WTC11 (cell line): ENCODE results near the gene RBFOX2. TPM values are rescaled to one million over a fixed set of nuclear protein-coding genes. Genes with fewer than 3 reads are reported as not detected.

Source experiments
- ATAC-seq: fragments of 200-7000 bp; cut with Tn5 transposase; 2 replicates; pipeline ENCODE4 v1.10.0; 2021; ENCODE audit warnings: mild to moderate bottlenecking, moderate library complexity
- CTCF ChIA-PET: fragments of 300-600 bp; sonication (Branson Sonifier 250); formaldehyde crosslinking; loops from one replicate; lab custom pipeline; 2021; ENCODE audit warnings: antibody characterized with exemption; lab: Charles Lee
- POLR2A ChIA-PET: fragments of 350-600 bp; sonication (Branson Sonifier 250); formaldehyde crosslinking; loops from one replicate; lab custom pipeline; 2021; ENCODE audit warnings: antibody characterized with exemption; lab: Charles Lee
- DNase-seq: peaks from one replicate; pipeline ENCODE4 v3.0.0; 2021; ENCODE audit warnings: low spot score
- H3K27ac Mint-ChIP-seq: 2 replicates; pipeline ENCODE4 v1.8.0; 2021; ENCODE audit warnings: mixed read lengths
- H3K27me3 Mint-ChIP-seq: 2 replicates; pipeline ENCODE4 v1.8.0; 2021; ENCODE audit warnings: low read depth, mild to moderate bottlenecking, moderate library complexity, mixed read lengths
- H3K36me3 Mint-ChIP-seq: 2 replicates; pipeline ENCODE4 v1.8.0; 2021; ENCODE audit warnings: mixed read lengths
- H3K4me1 Mint-ChIP-seq: 2 replicates; pipeline ENCODE4 v1.8.0; 2022; ENCODE audit warnings: mixed read lengths
- H3K4me3 Mint-ChIP-seq: 2 replicates; pipeline ENCODE4 v1.8.0; 2021; ENCODE audit warnings: mild to moderate bottlenecking, moderate library complexity, mixed read lengths
- H3K9me3 Mint-ChIP-seq: 2 replicates; pipeline ENCODE4 v1.8.0; 2021; ENCODE audit warnings: mixed read lengths
- CTCF ChIP-seq: fragments of 200-600 bp; IDR thresholded peaks from 2 replicates; pipeline ENCODE4 v1.8.0; 2022; ENCODE audit warnings: antibody characterized with exemption
- E2F4 ChIP-seq: sonication (generic); formaldehyde crosslinking; IDR thresholded peaks from 2 replicates; pipeline ENCODE4 v1.8.1; 2022; ENCODE audit warnings: low read depth, mild to moderate bottlenecking, moderate library complexity, missing genetic modification reagents, borderline replicate concordance
- EMX1 ChIP-seq: fragments of 250-450 bp; sonication (Bioruptor Pico); IDR thresholded peaks from 2 replicates; pipeline ENCODE4 v1.8.0; 2021; ENCODE audit warnings: mild to moderate bottlenecking
- FOXP4 ChIP-seq: sonication (generic); formaldehyde crosslinking; IDR thresholded peaks from 2 replicates; pipeline ENCODE4 v1.8.0; 2022; ENCODE audit warnings: mild to moderate bottlenecking, missing genetic modification reagents
- HMGA2 ChIP-seq: fragments of 250-450 bp; sonication (Bioruptor Pico); IDR thresholded peaks from 2 replicates; pipeline ENCODE4 v1.4.0; 2021; ENCODE audit warnings: mild to moderate bottlenecking, moderate library complexity
- HMGXB4 ChIP-seq: sonication (generic); formaldehyde crosslinking; IDR thresholded peaks from 2 replicates; pipeline ENCODE4 v1.8.1; 2023; ENCODE audit warnings: mild to moderate bottlenecking, moderate library complexity, missing genetic modification reagents
- MXD4 ChIP-seq: fragments of 250-450 bp; sonication (Bioruptor Pico); IDR thresholded peaks from 2 replicates; pipeline ENCODE4 v1.8.0; 2021; ENCODE audit warnings: mild to moderate bottlenecking, moderate library complexity, borderline replicate concordance
- NR3C1 ChIP-seq: sonication (generic); formaldehyde crosslinking; conservative IDR thresholded peaks from 2 replicates; pipeline ENCODE4 v1.8.1; 2023; ENCODE audit warnings: low read depth, mild to moderate bottlenecking, missing genetic modification reagents
- OVOL2 ChIP-seq: fragments of 250-450 bp; sonication (Bioruptor Pico); IDR thresholded peaks from 2 replicates; pipeline ENCODE4 v1.9.0; 2021; ENCODE audit warnings: mild to moderate bottlenecking, borderline replicate concordance
- PRRX2 ChIP-seq: fragments of 250-450 bp; sonication (Bioruptor Pico); IDR thresholded peaks from 2 replicates; pipeline ENCODE4 v1.8.0; 2021; ENCODE audit warnings: mild to moderate bottlenecking
- RELA ChIP-seq: sonication (generic); formaldehyde crosslinking; IDR thresholded peaks from 2 replicates; pipeline ENCODE4 v1.8.1; 2022; ENCODE audit warnings: missing genetic modification reagents, mild to moderate bottlenecking, borderline replicate concordance
- ZNF138 ChIP-seq: sonication (generic); formaldehyde crosslinking; conservative IDR thresholded peaks from 2 replicates; pipeline ENCODE4 v1.8.1; 2022; ENCODE audit warnings: mild to moderate bottlenecking, moderate library complexity, missing genetic modification reagents
- ZNF416 ChIP-seq: fragments of 250-450 bp; sonication (Bioruptor Pico); IDR thresholded peaks from 2 replicates; pipeline ENCODE4 v1.9.0; 2021; ENCODE audit warnings: mild to moderate bottlenecking, inconsistent platforms
- total RNA-seq: library from RNA; stranded (reverse); gene quantifications from 3 replicates; pipeline ENCODE4 v1.2.3, GENCODE V29; 2021
- TF ChIP-seq, protein P1 (sequence below): sonication (generic); formaldehyde crosslinking; conservative IDR thresholded peaks from 2 replicates; pipeline ENCODE4 v1.8.1; 2023; ENCODE audit warnings: mild to moderate bottlenecking, low read depth, missing genetic modification reagents, moderate library complexity
- TF ChIP-seq, protein P2 (sequence below): fragments of 250-450 bp; sonication (Bioruptor Pico); IDR thresholded peaks from 2 replicates; pipeline ENCODE4 v1.8.0; 2021; ENCODE audit warnings: mild to moderate bottlenecking
- TF ChIP-seq, protein P3 (sequence below): sonication (generic); formaldehyde crosslinking; IDR thresholded peaks from 2 replicates; pipeline ENCODE4 v1.8.1; 2023; ENCODE audit warnings: mild to moderate bottlenecking, missing genetic modification reagents, moderate library complexity
- TF ChIP-seq, protein P4 (sequence below): sonication (generic); formaldehyde crosslinking; IDR thresholded peaks from 2 replicates; pipeline ENCODE4 v1.8.0; 2023; ENCODE audit warnings: mild to moderate bottlenecking, missing genetic modification reagents
- TF ChIP-seq, protein P5 (sequence below): fragments of 250-450 bp; sonication (Bioruptor Pico); conservative IDR thresholded peaks from 2 replicates; pipeline ENCODE4 v1.9.0; 2021; ENCODE audit warnings: mild to moderate bottlenecking

Gene RBFOX2
- total RNA-seq, 1 experiment from 2014 or later = 107 TPM

DNA sequence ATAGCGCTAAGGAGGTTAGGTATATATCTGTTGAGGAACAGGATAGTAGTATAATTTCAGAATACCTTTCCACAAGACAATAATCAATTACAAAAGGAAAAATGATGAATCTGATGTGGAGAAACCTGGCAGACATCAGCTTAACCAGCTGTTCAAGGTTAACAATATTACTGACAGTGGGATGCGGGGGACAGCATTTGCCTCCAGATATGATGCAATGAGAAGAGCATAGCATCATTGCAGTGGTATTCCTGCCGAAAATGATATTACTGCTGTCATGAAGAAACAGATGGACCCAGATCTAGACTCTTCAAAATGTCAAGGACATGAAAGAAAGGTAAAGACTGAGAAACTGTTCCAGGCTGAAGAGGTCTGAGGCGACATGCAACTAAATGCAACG lies 49.7 kb downstream of the RBFOX2 start (continued):
- TF ChIP-seq, protein P1, sequence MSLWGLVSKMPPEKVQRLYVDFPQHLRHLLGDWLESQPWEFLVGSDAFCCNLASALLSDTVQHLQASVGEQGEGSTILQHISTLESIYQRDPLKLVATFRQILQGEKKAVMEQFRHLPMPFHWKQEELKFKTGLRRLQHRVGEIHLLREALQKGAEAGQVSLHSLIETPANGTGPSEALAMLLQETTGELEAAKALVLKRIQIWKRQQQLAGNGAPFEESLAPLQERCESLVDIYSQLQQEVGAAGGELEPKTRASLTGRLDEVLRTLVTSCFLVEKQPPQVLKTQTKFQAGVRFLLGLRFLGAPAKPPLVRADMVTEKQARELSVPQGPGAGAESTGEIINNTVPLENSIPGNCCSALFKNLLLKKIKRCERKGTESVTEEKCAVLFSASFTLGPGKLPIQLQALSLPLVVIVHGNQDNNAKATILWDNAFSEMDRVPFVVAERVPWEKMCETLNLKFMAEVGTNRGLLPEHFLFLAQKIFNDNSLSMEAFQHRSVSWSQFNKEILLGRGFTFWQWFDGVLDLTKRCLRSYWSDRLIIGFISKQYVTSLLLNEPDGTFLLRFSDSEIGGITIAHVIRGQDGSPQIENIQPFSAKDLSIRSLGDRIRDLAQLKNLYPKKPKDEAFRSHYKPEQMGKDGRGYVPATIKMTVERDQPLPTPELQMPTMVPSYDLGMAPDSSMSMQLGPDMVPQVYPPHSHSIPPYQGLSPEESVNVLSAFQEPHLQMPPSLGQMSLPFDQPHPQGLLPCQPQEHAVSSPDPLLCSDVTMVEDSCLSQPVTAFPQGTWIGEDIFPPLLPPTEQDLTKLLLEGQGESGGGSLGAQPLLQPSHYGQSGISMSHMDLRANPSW (CRISPR knock-in tag) = no peak
- TF ChIP-seq MXD4 (CRISPR knock-in tag) = no peak
- TF ChIP-seq, protein P2, sequence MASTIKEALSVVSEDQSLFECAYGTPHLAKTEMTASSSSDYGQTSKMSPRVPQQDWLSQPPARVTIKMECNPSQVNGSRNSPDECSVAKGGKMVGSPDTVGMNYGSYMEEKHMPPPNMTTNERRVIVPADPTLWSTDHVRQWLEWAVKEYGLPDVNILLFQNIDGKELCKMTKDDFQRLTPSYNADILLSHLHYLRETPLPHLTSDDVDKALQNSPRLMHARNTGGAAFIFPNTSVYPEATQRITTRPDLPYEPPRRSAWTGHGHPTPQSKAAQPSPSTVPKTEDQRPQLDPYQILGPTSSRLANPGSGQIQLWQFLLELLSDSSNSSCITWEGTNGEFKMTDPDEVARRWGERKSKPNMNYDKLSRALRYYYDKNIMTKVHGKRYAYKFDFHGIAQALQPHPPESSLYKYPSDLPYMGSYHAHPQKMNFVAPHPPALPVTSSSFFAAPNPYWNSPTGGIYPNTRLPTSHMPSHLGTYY (CRISPR knock-in tag) = no peak
- no peak for TF ChIP-seq PRRX2 (CRISPR knock-in tag)

DNA sequence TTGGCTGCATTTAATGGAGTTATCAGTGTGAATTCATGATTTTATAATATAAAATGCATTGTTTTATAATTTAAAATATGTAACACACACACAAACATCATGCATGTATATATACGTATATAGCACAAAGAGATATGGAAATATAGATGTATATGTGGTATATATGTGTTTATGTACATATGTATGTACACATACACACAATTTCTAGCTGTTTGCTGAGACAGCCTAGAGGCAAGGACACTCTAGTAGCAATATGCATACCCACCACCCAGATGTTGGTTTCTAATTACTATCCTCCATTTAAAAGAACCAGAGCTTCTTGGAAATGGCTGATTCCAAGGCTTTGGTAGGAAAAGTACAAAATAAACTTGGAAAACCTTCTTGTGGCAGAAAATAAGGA lies 50.4 kb downstream of the RBFOX2 start:
- Mint-ChIP-seq H3K36me3 (peaks cover 3% of the 10 kb centered on the region), H3K27me3 (no peaks in the 10 kb centered on the region), H3K4me3 (no peak overlapping the region), H3K4me1 (peaks cover 71% of the 10 kb centered on the region), H3K9me3 (peaks cover 4% of the 10 kb centered on the region; the same call in 1 of the 2 replicates), H3K27ac (no peak overlapping the region)
- ATAC-seq (no peak), DNase-seq (no peak)
- ChIA-PET POLR2A (interaction anchor here (0.5 kb wide), 1 partner anchor 78 kb away, joined by 3 read pairs; no protein-coding TSS in a partner anchor), CTCF (no interaction called here)
- TF ChIP-seq, protein P3, sequence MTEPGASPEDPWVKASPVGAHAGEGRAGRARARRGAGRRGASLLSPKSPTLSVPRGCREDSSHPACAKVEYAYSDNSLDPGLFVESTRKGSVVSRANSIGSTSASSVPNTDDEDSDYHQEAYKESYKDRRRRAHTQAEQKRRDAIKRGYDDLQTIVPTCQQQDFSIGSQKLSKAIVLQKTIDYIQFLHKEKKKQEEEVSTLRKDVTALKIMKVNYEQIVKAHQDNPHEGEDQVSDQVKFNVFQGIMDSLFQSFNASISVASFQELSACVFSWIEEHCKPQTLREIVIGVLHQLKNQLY (CRISPR knock-in tag) = no peak
- TF ChIP-seq RELA (CRISPR knock-in tag) (no peak), OVOL2 (no peak), FOXP4 (CRISPR knock-in tag) (no peak), ZNF138 (CRISPR knock-in tag) (no peak), HMGA2 (CRISPR knock-in tag) (no peak), ZNF416 (no peak), EMX1 (no peak), E2F4 (CRISPR knock-in tag) (no peak), NR3C1 (CRISPR knock-in tag) (no peak), CTCF (no peak), HMGXB4 (CRISPR knock-in tag) (no peak)
- TF ChIP-seq, protein P4, sequence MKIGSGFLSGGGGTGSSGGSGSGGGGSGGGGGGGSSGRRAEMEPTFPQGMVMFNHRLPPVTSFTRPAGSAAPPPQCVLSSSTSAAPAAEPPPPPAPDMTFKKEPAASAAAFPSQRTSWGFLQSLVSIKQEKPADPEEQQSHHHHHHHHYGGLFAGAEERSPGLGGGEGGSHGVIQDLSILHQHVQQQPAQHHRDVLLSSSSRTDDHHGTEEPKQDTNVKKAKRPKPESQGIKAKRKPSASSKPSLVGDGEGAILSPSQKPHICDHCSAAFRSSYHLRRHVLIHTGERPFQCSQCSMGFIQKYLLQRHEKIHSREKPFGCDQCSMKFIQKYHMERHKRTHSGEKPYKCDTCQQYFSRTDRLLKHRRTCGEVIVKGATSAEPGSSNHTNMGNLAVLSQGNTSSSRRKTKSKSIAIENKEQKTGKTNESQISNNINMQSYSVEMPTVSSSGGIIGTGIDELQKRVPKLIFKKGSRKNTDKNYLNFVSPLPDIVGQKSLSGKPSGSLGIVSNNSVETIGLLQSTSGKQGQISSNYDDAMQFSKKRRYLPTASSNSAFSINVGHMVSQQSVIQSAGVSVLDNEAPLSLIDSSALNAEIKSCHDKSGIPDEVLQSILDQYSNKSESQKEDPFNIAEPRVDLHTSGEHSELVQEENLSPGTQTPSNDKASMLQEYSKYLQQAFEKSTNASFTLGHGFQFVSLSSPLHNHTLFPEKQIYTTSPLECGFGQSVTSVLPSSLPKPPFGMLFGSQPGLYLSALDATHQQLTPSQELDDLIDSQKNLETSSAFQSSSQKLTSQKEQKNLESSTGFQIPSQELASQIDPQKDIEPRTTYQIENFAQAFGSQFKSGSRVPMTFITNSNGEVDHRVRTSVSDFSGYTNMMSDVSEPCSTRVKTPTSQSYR (CRISPR knock-in tag) = no peak
- TF ChIP-seq, protein P5, sequence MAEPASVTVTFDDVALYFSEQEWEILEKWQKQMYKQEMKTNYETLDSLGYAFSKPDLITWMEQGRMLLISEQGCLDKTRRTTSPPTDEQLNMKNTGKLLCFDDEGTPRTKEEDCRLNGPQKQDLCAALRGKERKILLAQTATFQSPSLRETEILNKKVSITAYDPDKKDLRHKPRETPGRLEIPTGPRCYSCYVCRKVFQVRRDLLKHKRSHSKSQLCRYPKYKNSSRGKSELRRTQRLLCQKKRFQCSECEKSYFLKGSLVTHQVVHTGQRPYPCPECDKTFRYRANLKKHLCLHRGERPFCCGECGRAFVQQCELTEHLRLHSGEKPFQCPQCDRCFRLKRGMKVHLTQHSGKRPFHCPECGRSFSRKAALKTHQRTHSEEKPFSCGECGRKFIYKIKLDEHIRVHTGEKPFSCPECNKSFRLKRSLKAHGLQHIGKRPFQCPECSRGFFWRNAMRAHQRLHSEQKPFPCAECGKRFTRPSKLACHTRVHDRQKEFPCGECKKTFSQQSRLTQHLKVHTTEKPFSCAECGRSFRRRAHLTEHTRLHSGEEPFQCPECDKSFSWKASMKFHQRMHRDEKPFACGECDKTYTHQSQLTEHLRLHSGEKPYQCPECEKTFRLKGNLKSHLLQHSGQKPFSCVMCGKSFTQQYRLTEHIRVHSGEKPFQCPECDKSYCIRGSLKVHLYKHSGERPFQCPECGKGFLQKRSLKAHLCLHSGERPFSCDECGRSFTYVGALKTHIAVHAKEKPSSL = no peak
